ENCODE measurements around the gene PNKD.

GRCh38 chr2:218257390-218257981, 12.8 kb upstream of the PNKD start:
- peak; percentile 65 for TF ChIP-seq CTCF (IDR thresholded peaks at IDR 0.05; ENCODE audit: insufficient read depth, low read length, poor library complexity, severe bottlenecking)
- TF ChIP-seq EZH2phosphoT487 (conservative IDR thresholded peaks at IDR 0.05; ENCODE audit: low read length), result no peak

Measured in SU-DHL-6 (cell line).